GM18873 (cell line): Measurements from ENCODE around the gene RSF1.

Source experiments
- ATAC-seq: cut with Tn5 transposase; IDR thresholded peaks from one replicate; pipeline ENCODE4 v1.9.1; 2021; ENCODE audit warnings: mild to moderate bottlenecking, moderate library complexity, moderate number of reproducible peaks; ENCODE audit not compliant: unreplicated experiment, low FRiP score

RSF1 gene

GRCh38 chr11:77753230-77753629 lies 67.3 kb downstream of the RSF1 start:
- ATAC-seq, result no peak

- no peak for ATAC-seq
Measured at GRCh38 chr11:77752516-77752915, 68.0 kb downstream of the RSF1 start.

DNA sequence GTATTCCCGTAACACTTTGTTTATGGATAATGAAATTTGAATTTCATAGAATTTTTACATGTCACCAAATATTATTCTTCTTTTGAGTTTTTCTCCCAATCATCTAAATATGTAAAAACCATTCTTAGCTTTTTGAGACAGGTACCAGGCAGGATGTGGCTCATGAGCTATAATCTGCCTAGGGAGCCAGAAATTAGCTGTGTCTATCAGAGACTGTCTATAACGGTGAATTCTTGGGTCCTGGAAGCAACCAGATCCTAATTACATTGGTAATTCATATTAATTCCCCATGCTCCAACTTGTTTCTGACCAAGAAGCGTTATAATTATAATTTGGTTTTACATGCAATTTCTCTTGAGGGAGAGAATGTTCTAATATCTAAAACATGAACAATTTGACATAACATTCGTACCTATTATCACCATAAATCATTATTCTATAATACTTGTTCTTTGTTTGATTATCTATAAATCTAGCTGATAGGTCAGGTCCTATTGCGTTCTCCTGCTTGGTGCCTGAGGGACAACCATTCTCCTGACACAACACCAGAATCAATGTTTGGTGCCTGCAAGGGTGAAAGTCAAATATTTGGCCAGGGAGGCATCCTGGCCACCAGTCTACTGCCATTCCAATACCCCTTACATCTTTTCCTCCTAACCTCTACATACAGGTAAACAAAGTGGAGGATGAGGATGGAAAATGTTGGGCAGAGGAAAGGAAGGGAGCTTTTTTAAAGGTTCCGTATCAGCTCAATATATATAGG lies 69.9 kb downstream of the RSF1 start:
- no peak for ATAC-seq

GRCh38 chr11:77749232-77749631 lies 71.3 kb downstream of the RSF1 start:
- no peak for ATAC-seq

DNA sequence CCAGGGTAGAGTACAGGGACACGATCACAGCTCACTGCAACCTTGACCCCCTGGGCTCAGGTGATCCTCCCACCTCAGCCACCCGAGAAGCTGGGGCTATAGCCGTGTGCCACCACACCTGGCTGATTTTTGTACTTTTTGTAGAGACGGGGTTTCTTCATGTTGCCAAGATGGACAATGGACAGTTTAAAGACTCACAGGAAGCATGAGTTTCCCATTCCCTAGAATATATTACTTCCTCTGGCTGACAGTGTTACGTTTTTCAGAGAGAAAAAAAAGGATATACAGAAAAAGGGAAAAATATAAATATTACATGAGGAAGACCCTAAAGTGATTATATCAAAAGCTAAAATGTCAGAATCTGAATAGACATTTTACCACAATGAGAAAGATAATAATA lies 72.3 kb downstream of the RSF1 start:
- no peak for ATAC-seq

DNA sequence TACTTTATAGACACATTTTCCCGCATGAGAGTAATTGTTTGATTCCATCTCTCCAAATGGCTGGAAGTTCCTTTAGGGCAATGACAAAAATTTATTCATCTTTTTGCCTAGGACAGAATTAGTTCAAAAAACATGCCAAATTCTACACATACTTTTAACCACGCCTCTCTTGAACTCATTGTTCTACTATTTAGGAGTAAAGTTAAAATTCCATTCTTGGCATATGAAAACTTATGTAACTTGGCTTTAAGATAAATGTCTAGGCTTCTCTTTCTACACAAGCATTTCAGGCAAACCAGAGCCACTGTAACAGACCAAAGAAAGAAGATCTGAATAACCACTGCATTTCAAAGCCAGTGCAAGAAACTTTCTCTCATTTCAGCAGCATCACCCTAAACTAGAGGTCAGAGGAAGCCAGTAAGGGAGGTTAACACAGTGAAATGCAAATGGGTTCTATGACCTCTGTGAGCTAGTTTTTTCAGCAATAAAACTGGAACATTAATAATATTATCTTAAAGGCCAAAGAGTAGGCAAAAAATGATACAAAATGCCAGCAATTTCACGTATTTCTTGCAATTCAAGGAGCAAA lies 73.0 kb downstream of the RSF1 start:
- no peak for ATAC-seq

DNA sequence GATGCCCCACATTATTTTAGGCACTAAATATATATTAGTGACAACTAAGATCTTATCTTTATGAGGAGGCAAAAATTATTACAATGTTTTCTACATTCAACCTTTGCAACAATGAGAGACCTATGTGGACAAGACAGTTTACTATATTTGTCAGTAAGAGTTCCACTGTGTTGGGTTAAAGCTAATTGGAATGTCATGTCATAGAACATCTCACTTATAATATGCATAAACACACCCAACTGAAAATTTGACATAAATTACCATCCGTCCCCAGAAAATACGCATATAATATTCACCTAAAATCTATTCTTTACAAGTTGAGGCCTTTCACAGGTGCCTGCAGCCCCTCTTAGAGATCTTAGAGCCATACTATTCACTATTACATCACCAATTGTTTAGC lies 84.0 kb downstream of the RSF1 start:
- no peak for ATAC-seq

DNA sequence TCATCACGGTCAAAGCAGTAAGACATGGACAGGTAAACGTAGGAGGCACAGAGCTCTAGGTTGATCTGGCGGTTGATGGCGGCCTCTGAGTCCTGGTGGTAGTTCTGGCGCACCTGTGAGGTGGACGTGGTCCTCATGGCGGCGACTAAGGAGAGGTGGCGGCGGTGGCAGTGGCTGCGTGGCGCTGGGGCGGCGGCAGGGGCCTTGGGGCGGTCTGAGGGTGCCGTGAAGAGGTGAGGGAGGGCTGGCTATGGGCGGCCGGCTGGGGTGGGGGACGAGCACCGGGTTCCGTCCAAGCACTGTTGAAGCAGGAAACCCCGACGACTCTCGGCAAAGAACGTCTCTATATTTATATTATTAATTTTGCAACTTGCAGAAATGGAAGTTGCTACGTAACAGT lies 85.6 kb downstream of the RSF1 start:
- no peak for ATAC-seq

DNA sequence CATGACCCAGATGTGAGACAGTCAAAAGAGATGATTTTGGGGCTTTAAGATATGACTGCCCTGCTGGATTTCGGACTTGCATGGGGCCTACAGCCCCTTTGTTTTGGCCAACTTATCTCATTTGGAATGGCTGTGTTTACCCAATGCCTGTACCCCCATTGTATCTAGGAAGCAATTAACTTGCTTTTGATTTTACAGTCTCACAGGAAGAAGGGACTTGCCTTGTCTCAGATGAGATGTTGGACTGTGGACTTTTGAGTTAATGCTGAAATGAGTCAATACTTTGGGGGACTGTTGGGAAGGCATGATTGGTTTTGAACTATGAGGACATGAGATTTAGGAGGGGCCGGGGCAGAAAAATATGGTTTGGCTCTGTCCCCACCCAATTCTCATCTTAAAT lies 88.4 kb downstream of the RSF1 start:
- ATAC-seq, result no peak

GRCh38 chr11:77730789-77731188 lies 89.7 kb downstream of the RSF1 start:
- ATAC-seq, result no peak

DNA sequence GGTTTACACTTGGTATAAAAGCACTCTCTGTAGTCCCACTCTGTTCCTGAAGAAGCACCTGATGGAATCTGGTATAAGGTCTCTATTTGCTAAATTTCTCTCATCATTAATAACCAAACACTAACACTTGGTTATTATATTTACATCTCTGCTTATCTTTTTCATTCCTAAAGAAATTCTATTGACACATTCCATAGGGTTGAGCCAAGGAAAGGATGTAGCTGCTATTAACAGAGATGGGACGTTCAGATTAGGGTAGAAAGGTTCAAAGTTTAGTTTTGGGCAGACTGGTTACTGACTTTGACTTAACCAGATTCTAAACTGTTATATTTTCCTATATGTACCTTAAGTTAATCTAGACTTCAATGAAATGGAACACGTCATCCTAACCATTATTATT lies 91.5 kb downstream of the RSF1 start:
- ATAC-seq, result no peak

GRCh38 chr11:77728203-77728786 lies 92.2 kb downstream of the RSF1 start:
- ATAC-seq, result no peak

- no peak for ATAC-seq
Measured at GRCh38 chr11:77726524-77726923, 94.0 kb downstream of the RSF1 start.

DNA sequence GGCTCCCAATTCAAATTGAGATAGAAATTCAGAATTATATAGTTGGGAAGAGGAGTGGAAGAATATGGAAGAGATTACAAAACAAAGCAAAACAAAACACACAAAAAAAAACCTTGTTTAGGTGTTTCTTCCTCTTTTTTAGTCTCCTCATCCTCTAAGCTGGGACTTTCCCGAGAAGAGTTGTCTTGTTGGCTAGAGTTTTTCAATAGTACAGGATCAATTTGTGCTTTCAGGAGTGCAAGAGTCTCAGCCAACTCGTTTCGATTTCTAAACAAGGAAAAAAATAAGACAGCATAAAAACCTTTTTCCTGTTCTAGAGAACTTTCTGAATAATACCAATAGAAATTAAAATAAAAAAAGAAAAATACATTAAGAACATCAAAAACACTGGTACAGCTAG lies 95.1 kb downstream of the RSF1 start:
- no peak for ATAC-seq

DNA sequence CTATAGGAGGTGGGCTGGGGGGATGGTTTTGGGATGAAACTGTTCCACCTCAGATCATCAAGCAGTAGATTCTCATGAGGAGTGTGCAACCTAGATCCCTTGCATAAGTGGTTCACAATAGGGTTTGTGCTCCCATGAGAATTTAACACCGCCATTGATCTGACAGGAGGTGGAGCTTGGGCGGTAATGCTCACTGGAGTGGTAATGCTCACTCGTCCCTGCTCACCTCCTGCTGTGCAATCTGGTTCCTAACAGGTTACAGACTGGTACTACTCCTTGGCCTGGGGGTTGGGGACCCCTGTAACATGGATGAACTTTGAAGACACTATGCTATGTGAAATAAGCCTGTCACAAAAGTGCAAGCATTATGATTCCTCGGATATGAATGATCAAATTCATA lies 95.9 kb downstream of the RSF1 start:
- no peak for ATAC-seq

GRCh38 chr11:77723024-77723423 lies 97.5 kb downstream of the RSF1 start:
- no peak for ATAC-seq

- no peak for ATAC-seq
Measured at GRCh38 chr11:77710358-77710757, 110.2 kb downstream of the RSF1 start.

DNA sequence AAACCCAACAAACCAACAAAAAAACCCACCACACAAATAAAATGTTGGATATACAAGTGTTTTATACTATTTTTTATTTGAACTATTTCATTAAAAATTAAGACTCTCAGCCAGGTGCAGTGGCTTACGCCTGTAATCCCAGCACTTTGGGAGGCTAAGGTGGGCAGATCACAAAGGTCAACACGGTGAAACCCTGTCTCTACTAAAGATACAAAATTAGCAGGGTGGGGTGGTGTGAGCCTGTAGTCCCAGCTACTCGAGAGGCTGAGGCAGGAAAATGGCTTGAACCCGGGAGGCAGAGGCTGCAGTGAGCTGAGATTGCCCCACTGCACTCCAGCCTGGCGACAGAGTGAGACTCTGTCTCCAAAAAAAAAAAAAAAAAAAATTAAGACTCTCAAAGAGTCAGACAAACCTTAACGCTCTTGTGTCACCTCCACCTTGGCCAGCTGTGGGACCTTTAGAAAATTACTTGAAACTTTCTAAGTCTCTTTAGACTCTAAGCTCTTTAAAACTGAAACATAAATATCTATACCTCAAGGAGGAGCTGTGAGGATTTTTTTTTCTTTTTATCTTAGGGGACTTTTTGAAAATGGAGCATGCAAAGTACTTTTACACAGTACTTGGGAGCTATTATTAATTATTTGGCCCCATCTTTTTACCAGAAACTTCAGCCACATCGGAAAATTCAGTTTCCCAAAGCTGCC lies 114.5 kb downstream of the RSF1 start:
- no peak for ATAC-seq

DNA sequence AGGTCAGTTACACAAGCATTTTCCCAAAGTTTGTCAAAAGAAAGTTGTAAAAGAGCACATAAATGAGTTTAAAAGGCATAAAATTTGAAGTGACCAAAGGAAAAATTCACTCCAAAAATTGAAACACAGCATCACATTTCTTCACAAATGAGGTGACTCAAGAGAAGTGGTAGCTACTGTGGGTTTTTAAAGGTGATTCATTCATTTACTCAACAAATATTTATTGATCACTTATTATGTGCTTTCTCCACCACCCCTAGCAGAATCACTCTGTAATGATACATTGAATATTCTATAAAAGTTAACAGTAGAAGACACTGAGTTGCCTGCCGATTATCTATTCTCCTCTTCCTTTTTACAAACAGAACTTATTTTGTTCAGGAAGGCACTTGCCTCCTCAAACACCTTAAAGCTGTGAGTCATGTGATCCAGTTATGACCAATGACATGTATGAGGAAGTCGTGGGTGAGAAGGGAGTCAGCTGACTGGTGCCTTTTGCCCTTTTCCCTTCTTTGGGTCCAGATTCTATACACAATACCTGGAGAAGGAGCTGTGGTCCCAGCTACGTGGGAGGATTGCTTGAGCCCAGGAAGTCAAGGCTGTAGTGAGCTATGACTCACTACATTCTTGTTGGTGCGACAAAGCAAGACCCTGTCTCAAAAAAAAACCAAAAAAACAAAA lies 115.2 kb downstream of the RSF1 start:
- ATAC-seq, result no peak

DNA sequence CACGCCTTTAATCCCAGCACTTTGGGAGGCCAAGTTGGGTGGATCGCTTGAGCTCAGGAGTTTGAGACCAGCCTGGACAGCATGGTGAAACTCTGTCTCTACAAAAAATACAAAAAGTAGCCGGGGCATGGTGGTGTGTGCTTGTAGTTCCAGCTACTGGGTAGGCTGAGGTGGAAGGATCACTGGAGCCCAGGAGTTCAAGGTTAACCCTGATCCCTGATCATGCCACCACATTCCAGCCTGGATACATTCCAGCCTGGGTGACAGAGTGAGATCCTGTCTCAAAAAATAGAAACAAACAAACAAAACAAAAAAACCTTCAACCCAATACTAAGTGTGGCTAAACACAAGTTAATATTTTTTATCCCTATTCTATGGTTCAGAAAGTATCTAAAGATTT lies 116.5 kb downstream of the RSF1 start:
- ATAC-seq, result no peak

GRCh38 chr11:77699425-77699824 lies 121.1 kb downstream of the RSF1 start:
- ATAC-seq, result no peak
